Kidney (tissue), 14 donors: ENCODE data around the gene SAMD8. TPM values are rescaled to one million over a fixed set of nuclear protein-coding genes. Genes with fewer than 3 reads are reported as not detected.

Experiments used
- DNase-seq, 5 donors: peaks; one replicate each; pipeline ENCODE4 v3.0.0-alpha.2; 2013 to 2020
- FAIRE-seq: peaks from 2 replicates; lab custom pipeline; 2012; peaks lifted over from hg19 to GRCh38; lab: Jason Lieb, UNC
- H3K27ac ChIP-seq, 2 donors: one replicate each; pipeline ENCODE4 v1.7.0; 2013; ENCODE audit warnings: low read depth in 2 of 2, low read length in 2 of 2, inconsistent platforms in 1 of 2
- H3K27me3 ChIP-seq: one replicate; pipeline ENCODE4 v1.7.1; 2013; ENCODE audit warnings: low read length, inconsistent platforms; ENCODE audit not compliant: control insufficient read depth, insufficient read depth
- H3K36me3 ChIP-seq, 3 donors: one replicate each; pipeline versions ENCODE4 v1.7.0 to v1.7.1; 2013; ENCODE audit warnings: low read length in 3 of 3, control low read depth in 1 of 3, inconsistent platforms in 1 of 3; ENCODE audit not compliant: insufficient read depth in 3 of 3, control insufficient read depth in 2 of 3
- H3K4me1 ChIP-seq, 3 donors: one replicate each; pipeline versions ENCODE4 v1.7.0 to v1.7.1; 2013; ENCODE audit warnings: low read length in 3 of 3, inconsistent platforms in 1 of 3, low read depth in 1 of 3; ENCODE audit not compliant: control insufficient read depth in 2 of 3, insufficient read depth in 2 of 3
- H3K4me3 ChIP-seq, 3 donors: one replicate each; pipeline versions ENCODE4 v1.7.0 to v1.8.1; 2013; ENCODE audit warnings: low read length in 3 of 3, control low read depth in 1 of 3, inconsistent platforms in 1 of 3
- H3K9ac ChIP-seq, 3 donors: one replicate each; pipeline versions ENCODE4 v1.7.0 to v1.7.1; 2013; ENCODE audit warnings: low read length in 3 of 3, control low read depth in 1 of 3, inconsistent platforms in 1 of 3
- H3K9me3 ChIP-seq, 3 donors: one replicate each; pipeline versions ENCODE4 v1.7.0 to v1.7.1; 2013; ENCODE audit warnings: low read length in 3 of 3, control low read depth in 1 of 3, inconsistent platforms in 1 of 3; ENCODE audit not compliant: control insufficient read depth in 2 of 3, insufficient read depth in 1 of 3
- CTCF ChIP-seq: IDR thresholded peaks from 3 replicates; pipeline ENCODE4 v1.5.1; 2012; ENCODE audit warnings: mild to moderate bottlenecking, moderate library complexity, borderline replicate concordance; ENCODE audit not compliant: insufficient read depth; ENCODE audit errors: extremely low read depth
- intact Hi-C: fragments of 100-400 bp; cut with DNase I; formaldehyde crosslinking; loops from one replicate; pipeline ENCODE4 v1.11.1; 2022
- polyA plus RNA-seq: library from polyadenylated mRNA; stranded (reverse); fragments of 350-450 nt; fragmentation: Illumina TruSeq; extraction: RNeasy Lipid Tissue Mini Kit (QIAGEN cat#74804); gene quantifications from one replicate; pipeline ENCODE4 v1.2.3, GENCODE V29; 2014; ENCODE audit warnings: low read depth, low replicate concordance; ENCODE audit not compliant: insufficient read depth
- total RNA-seq: library from RNA; stranded (reverse); fragmentation: NEBNext Ultra II Directional; extraction: Animal tissue kit (Norgen Biotek cat#: 25700); gene quantifications from one replicate; pipeline ENCODE4 v1.2.1, GENCODE V29; 2021
- donor health status: control.
- donor health status: control.
- donor health status: control.
- donor health status: control.
- donor health status: control.
- donor health status: DM: yes; HTN: yes; CAD: no.
- donor health status: Normal renal cell carcinoma (clear cell type).

SAMD8 gene
- total and polyA plus RNA-seq, 2 donors from 2014 or later, result 5.3 to 20.5 TPM

GRCh38 chr10:75230600-75231038, 119.2 kb downstream of the SAMD8 start:
- DNase-seq (peak; percentile 86 to 94 (median 89)), FAIRE-seq (peak; percentile 8)
- Histone ChIP-seq H3K27ac (no peak overlapping the region), H3K9me3 (no peaks in the 10 kb centered on the region), H3K4me1 (peaks cover 0 to 20% (median 14%) of the 10 kb centered on the region in 3 donors), H3K4me3 (no peak overlapping the region), H3K27me3 (no peaks in the 10 kb centered on the region), H3K36me3 (peaks cover 6 to 25% (median 18%) of the 10 kb centered on the region in 3 donors), H3K9ac (no peak overlapping the region)
- peak; percentile 91 for TF ChIP-seq CTCF
- intact Hi-C loops, result no loop called here

Other genes starting within 250 kb of the SAMD8 start
- 128 TPM for gene VDAC2, start 99.1 kb downstream of the SAMD8 start, total RNA-seq
- 211 TPM for gene VDAC2, start 99.1 kb downstream of the SAMD8 start, polyA plus RNA-seq
- gene COMTD1, start 124.3 kb downstream of the SAMD8 start, total RNA-seq, result 26.6 TPM
- gene COMTD1, start 124.3 kb downstream of the SAMD8 start, polyA plus RNA-seq, result 65.3 TPM